Natural killer cell (primary cell): ENCODE results near the gene PUM1. TPM values are rescaled to one million over a fixed set of nuclear protein-coding genes. Genes with fewer than 3 reads are reported as not detected.

ENCODE experiments used
- ATAC-seq, 3 donors: fragments of 150-1000 bp in 2 of 3; fragments of 200-7000 bp in 1 of 3; cut with Tn5 transposase; 1 replicate in 1 of 3; 2 replicates in 2 of 3; pipeline ENCODE4 v1.10.0; 2021; ENCODE audit warnings: mild to moderate bottlenecking in 2 of 3, moderate library complexity in 2 of 3
- DNase-seq, 2 donors: peaks; one replicate each; pipeline versions ENCODE4 v3.0.0 to v3.0.0-alpha.2; 2013 to 2021; ENCODE audit warnings: mixed read lengths in 1 of 2
- H3K27ac ChIP-seq: one replicate; pipeline ENCODE4 v1.5.1; 2013; ENCODE audit warnings: mild to moderate bottlenecking, low read length
- H3K27me3 ChIP-seq: one replicate; pipeline ENCODE4 v1.6.1; 2013; ENCODE audit warnings: low read length; ENCODE audit not compliant: control insufficient read depth, insufficient read depth
- H3K36me3 ChIP-seq: one replicate; pipeline ENCODE4 v1.6.1; 2013; ENCODE audit warnings: low read length; ENCODE audit not compliant: control insufficient read depth, insufficient read depth
- H3K4me1 ChIP-seq: one replicate; pipeline ENCODE4 v1.6.1; 2013; ENCODE audit warnings: low read length; ENCODE audit not compliant: control insufficient read depth, insufficient read depth
- H3K4me3 ChIP-seq: one replicate; pipeline ENCODE4 v1.5.1; 2013; ENCODE audit warnings: low read length
- H3K9me3 ChIP-seq: one replicate; pipeline ENCODE4 v1.6.1; 2013; ENCODE audit warnings: low read length; ENCODE audit not compliant: control insufficient read depth, insufficient read depth
- H3K27ac Mint-ChIP-seq, 2 donors: one replicate each; pipeline ENCODE4 v1.8.0; 2022; ENCODE audit warnings: mild to moderate bottlenecking in 2 of 2, mixed read lengths in 2 of 2, moderate library complexity in 1 of 2
- H3K27me3 Mint-ChIP-seq, 2 donors: one replicate each; pipeline ENCODE4 v1.8.0; 2022; ENCODE audit warnings: low read depth in 2 of 2, mixed read lengths in 2 of 2
- H3K36me3 Mint-ChIP-seq: one replicate; pipeline ENCODE4 v1.8.0; 2022; ENCODE audit warnings: mixed read lengths
- H3K4me1 Mint-ChIP-seq, 2 donors: one replicate each; pipeline ENCODE4 v1.8.0; 2022; ENCODE audit warnings: mixed read lengths in 2 of 2
- H3K4me3 Mint-ChIP-seq: one replicate; pipeline ENCODE4 v1.8.0; 2022; ENCODE audit warnings: mild to moderate bottlenecking, moderate library complexity, mixed read lengths
- H3K9me3 Mint-ChIP-seq, 2 donors: one replicate each; pipeline ENCODE4 v1.8.0; 2022; ENCODE audit warnings: mixed read lengths in 2 of 2
- CTCF ChIP-seq: fragments of 200-600 bp; IDR thresholded peaks from one replicate; pipeline ENCODE4 v1.8.0; 2022; ENCODE audit warnings: antibody characterized with exemption
- whole genome bisulfite sequencing: methylation state at CpG from one replicate; pipeline ENCODE4 v1.1.7; 2013; ENCODE audit warnings: missing lambda C conversion rate; ENCODE audit not compliant: insufficient coverage; 5-methylcytosine and 5-hydroxymethylcytosine counted together
- intact Hi-C: fragments of 100-400 bp; cut with micrococcal nuclease; formaldehyde crosslinking; loops from one replicate; pipeline ENCODE4 v1.14.2; 2022
- total RNA-seq, 4 donors: library from RNA; stranded (reverse); fragments of 120-200 nt in 1 of 4; gene quantifications; one replicate each; pipeline versions ENCODE4 v1.2.3 to v1.2.4, GENCODE V29; 2013 to 2022

Gene PUM1
- total RNA-seq, 3 donors from 2014 or later (not counting 1 experiment from before 2014, with no cell fraction given): 193 to 209 (median 202) TPM

DNA sequence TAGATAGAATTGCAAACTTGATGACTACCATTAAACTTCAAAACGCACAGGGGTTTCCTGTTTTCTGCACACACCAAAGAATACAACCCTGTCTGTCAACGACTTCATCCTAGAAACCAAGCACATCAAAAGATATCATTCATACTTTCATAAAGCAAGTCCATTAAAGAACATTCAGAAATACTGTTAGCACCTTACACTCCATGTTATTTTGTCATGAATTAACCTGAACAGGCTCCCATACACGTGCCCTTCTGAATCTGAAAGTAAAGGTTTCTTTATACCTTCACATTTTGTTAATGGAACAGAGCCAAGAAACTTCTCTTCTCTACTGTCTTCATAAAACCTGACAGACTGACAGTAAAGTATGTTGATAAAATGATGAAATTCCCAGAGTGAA, 46.1 kb downstream of the PUM1 start:
- no peaks in the 10 kb centered on the region for H3K27me3 ChIP-seq
- WGBS: 19% methylated on average over 3 of the region's 3 CpGs
- no peak for TF ChIP-seq CTCF
- H3K27ac Mint-ChIP-seq: peak overlapping the region; percentile 8 to 67
- peaks cover 7% of the 10 kb centered on the region for H3K4me1 ChIP-seq
- no peak overlapping the region for H3K4me3 ChIP-seq
- peak overlapping the region; percentile 14 for H3K4me3 Mint-ChIP-seq
- peak in 1 of 3 donors; percentile 28 for ATAC-seq
- peaks cover 3% of the 10 kb centered on the region for H3K36me3 ChIP-seq
- intact Hi-C loops: loop anchor here (10.0 kb wide), 1 partner anchor 45 kb away; the partner anchor contains the start of gene PUM1
- peak in 1 of 2 donors; percentile 28 for DNase-seq
- no peak overlapping the region for H3K27ac ChIP-seq
- H3K27me3 Mint-ChIP-seq: no peaks in the 10 kb centered on the region
- H3K9me3 ChIP-seq: no peaks in the 10 kb centered on the region
- no peaks in the 10 kb centered on the region for H3K36me3 Mint-ChIP-seq
- no peaks in the 10 kb centered on the region for H3K9me3 Mint-ChIP-seq
- peaks cover 56 to 62% of the 10 kb centered on the region in 2 donors for H3K4me1 Mint-ChIP-seq

DNA sequence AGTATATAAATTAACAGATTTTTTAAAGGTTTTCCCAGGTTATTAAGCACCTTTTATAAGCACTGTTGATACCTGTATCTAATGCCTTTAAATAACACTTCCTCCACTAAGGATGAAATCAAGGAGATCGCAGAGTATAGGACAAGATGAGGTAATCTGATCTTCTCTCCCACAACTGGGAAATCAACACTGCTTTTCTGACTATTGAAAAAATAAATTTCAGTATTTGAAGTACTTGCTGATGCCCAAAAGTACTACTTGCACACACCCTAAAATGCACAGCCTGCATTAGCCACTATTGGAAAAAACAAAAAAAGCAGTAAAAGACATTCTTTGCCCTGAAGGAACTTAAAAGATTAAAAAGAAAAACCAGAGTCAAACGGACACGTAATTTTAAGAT, 48.6 kb downstream of the PUM1 start:
- no peak for DNase-seq
- H3K27ac Mint-ChIP-seq: peak overlapping the region; percentile 27 to 64
- Histone ChIP-seq H3K4me1 (peaks cover 4% of the 10 kb centered on the region), H3K4me3 (no peak overlapping the region), H3K36me3 (no peaks in the 10 kb centered on the region), H3K27ac (no peak overlapping the region), H3K27me3 (no peaks in the 10 kb centered on the region), H3K9me3 (no peaks in the 10 kb centered on the region)
- H3K4me3 Mint-ChIP-seq: no peak overlapping the region
- no CpG with 5 or more reads among the region's 3 CpGs for WGBS
- no peaks in the 10 kb centered on the region for H3K9me3 Mint-ChIP-seq
- no peak for ATAC-seq
- no peaks in the 10 kb centered on the region for H3K27me3 Mint-ChIP-seq
- peaks cover 57 to 58% of the 10 kb centered on the region in 2 donors for H3K4me1 Mint-ChIP-seq
- intact Hi-C loops: loop anchor here (10.0 kb wide), 1 partner anchor 48 kb away; the partner anchor contains the start of gene PUM1
- TF ChIP-seq CTCF: no peak
- H3K36me3 Mint-ChIP-seq: no peaks in the 10 kb centered on the region

- Mint-ChIP-seq H3K27me3 (no peaks in the 10 kb centered on the region), H3K36me3 (no peaks in the 10 kb centered on the region), H3K9me3 (no peaks in the 10 kb centered on the region), H3K27ac (peak overlapping the region; percentile 27 to 77), H3K4me1 (peaks cover 55 to 56% of the 10 kb centered on the region in 2 donors), H3K4me3 (no peak overlapping the region)
- H3K27me3 ChIP-seq: no peaks in the 10 kb centered on the region
- DNase-seq (no peak), ATAC-seq (peak; percentile 30 to 77 (median 60))
- H3K4me1 ChIP-seq: peaks cover 17% of the 10 kb centered on the region
- 75% methylated on average over 3 of the region's 3 CpGs for WGBS
- H3K27ac ChIP-seq: no peak overlapping the region
- no peak overlapping the region for H3K4me3 ChIP-seq
- intact Hi-C loops: loop anchor here (10.0 kb wide), 1 partner anchor 51 kb away; the partner anchor contains the start of gene PUM1
- H3K36me3 ChIP-seq: no peaks in the 10 kb centered on the region
- TF ChIP-seq CTCF: no peak
- H3K9me3 ChIP-seq: no peaks in the 10 kb centered on the region
These were observed 52.2 kb downstream of the PUM1 start for GRCh38 chr1:31013187-31013864.
